Transverse colon (tissue), 4 donors: ENCODE measurements around the gene RRBP1.

Experiments
- CTCF ChIP-seq, 5 experiments: fragments of 200-600 bp in 3 of 5; fragments of 450-650 bp in 2 of 5; sonication (generic) in 3 of 5; IDR thresholded peaks; 1 replicate in 2 of 5; 2 replicates in 3 of 5; pipeline ENCODE4 v1.5.1; 2016 to 2017; ENCODE audit warnings: antibody characterized with exemption in 5 of 5, inconsistent platforms in 3 of 5, mild to moderate bottlenecking in 2 of 5, moderate library complexity in 1 of 5
- EP300 ChIP-seq: sonication (generic); formaldehyde crosslinking; IDR thresholded peaks from one replicate; pipeline ENCODE4 v1.6.1; 2017; ENCODE audit warnings: antibody characterized with exemption, low read depth
- POLR2A ChIP-seq: fragments of 450-650 bp; IDR thresholded peaks from one replicate; pipeline ENCODE4 v1.6.1; 2016; ENCODE audit warnings: antibody characterized with exemption, mild to moderate bottlenecking, moderate library complexity
- POLR2AphosphoS5 ChIP-seq, 3 donors: sonication (generic); formaldehyde crosslinking; IDR thresholded peaks; one replicate each; pipeline ENCODE4 v1.6.1; 2016; ENCODE audit warnings: antibody characterized with exemption in 3 of 3

GRCh38 chr20:17611290-17611539 lies 70.8 kb downstream of the RRBP1 start:
- TF ChIP-seq EP300 (no peak), CTCF (IDR thresholded peaks at IDR 0.05) (peak in 2 of 5 experiments; percentile 58 to 77), POLR2A (no peak), POLR2AphosphoS5 (IDR thresholded peaks at IDR 0.05) (peak in 1 of 3 donors; percentile 5)
